NCI-H82 (cell line): ENCODE results near the gene KRT82.

ENCODE experiments used
- DNase-seq: peaks from one replicate; lab custom pipeline; 2025; lab: John Stamatoyannopoulos, UW

The KRT82 gene

DNA sequence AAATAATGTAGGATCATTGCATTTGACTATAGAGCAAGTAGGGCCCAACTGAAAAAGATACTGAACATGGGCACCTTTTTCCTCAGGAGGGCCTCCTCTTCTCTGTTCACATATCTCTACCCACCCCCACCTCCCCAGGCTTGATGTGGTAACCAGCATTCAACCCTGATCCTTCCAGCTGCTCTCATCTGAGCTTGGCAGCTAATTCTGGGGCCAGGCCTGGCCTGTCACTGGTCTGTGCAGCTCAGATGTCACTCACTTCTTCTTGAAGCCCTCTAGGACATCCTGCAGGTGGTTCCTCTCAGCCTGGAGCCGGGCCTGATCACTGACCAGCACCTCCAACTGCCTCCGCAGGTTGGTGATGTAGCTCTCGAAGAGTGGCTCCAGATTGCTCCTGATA lies 22.8 kb downstream of the KRT82 start:
- no peak for DNase-seq

DNA sequence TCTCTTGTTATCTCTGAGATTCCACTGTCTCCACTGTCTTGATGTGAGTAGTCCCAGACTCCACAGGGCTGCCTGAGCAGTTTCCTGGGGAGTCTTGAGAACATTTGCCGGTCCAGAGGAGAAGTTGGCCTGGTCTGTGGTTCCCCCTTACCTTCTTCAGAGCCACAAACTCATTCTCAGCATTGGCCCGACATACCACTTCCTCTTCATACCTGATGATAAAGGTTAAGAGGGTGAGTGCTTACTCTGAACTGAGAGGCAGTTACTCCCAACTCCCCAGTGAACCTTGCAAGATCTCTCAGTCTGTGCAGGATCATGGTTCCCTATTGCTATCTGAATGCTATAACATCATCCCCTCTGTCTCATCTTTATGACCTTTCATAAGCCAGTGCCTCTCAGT lies 23.3 kb downstream of the KRT82 start:
- DNase-seq: no peak

DNA sequence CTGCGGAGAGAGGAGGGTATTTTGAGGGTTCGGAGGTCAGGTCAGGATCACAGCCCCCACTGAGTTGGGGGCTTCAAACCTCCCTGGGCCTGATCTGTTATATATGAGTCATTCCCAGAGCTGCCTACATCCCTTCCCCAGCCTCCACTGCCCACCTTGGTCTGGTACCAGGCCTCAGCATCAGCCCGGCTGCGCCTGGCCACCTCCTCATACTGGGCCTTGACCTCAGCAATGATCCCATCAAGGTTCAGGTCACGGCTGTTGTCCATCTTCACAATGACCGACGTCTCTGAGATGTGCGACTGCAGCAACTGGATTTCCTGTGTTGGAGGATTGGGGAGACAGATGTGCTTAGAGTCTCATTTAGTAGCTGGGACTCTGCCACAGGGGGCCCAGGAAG lies 24.9 kb downstream of the KRT82 start:
- no peak for DNase-seq

DNA sequence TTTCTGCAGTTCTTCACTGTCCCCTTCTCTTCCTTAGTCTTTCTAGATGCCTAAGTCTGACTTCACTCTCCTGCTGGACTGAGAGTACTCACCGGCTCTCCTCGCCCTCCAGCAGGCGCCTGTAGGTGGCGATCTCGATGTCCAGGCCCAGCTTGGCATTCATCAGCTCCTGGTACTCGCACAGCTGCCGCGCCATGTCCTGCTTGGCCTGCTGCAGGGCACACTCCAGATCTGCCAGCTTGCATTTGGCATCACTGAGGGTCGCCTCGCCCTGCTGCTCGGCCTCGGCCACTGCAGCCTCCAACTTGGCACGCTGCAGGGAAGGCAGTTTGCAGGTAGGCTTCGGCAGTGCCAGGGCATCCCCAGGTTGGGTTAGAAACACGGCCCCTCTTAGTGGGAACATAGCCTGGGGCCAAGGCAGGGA lies 25.9 kb downstream of the KRT82 start:
- DNase-seq: peak; percentile 34

DNA sequence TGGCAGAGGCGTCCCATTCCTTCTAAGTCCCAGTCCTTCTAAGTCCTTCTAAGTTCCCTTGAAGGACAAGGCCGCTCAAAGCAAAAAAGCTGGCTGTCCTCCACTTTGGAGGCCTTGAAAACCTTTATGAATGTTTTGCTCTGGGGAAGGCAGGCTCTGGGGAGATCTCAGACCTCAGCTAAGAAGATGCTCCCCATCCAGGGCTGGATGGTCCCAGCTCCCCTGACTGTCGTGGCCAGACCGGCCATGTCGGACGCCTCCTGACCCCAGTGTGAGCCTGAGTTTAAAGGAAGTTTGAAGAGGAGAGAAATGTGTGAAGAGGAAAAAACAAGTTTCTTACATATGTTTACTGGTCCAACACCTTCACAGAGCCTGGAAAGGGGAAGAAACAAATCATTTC lies 26.6 kb downstream of the KRT82 start:
- DNase-seq: no peak

DNA sequence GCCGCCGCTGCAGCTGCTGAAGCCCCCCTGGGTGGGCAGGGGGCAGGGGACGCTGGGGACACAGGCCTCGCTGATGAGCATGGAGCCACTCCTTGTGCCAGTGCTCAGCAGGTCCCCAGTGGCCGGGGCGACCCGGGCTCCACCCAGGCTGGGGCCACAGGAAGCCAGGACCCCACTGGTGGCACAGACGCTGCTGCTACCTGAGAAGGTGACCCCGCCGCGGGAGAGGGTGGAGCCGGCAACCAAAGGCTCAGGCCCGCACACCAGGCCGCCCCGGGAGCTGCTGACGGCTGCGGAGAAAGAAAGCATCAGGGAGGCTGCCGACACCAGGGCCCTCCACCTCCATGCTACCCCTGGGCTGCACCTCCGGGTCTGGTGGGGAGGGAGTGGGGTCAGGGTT lies 28.0 kb downstream of the KRT82 start:
- no peak for DNase-seq

DNA sequence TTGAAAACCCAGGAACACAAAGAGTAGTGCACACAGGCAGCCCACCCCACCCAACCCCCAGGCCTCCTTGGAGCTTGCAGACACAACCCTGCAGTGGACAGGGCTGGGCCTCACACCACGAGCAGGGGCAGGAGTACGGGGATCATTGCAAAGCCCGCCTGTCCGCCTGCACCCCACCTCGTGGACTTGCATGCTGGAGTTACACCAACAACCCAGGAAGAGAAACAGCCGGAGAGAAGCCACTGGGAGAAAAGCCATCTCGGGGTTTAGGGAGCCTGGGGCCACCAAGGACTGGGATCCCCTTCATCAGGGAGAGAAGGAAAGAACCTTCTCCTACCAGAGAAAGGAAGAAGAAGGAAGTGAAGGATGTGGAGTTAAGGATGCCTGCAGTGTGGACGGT lies 28.9 kb downstream of the KRT82 start:
- no peak for DNase-seq

DNA sequence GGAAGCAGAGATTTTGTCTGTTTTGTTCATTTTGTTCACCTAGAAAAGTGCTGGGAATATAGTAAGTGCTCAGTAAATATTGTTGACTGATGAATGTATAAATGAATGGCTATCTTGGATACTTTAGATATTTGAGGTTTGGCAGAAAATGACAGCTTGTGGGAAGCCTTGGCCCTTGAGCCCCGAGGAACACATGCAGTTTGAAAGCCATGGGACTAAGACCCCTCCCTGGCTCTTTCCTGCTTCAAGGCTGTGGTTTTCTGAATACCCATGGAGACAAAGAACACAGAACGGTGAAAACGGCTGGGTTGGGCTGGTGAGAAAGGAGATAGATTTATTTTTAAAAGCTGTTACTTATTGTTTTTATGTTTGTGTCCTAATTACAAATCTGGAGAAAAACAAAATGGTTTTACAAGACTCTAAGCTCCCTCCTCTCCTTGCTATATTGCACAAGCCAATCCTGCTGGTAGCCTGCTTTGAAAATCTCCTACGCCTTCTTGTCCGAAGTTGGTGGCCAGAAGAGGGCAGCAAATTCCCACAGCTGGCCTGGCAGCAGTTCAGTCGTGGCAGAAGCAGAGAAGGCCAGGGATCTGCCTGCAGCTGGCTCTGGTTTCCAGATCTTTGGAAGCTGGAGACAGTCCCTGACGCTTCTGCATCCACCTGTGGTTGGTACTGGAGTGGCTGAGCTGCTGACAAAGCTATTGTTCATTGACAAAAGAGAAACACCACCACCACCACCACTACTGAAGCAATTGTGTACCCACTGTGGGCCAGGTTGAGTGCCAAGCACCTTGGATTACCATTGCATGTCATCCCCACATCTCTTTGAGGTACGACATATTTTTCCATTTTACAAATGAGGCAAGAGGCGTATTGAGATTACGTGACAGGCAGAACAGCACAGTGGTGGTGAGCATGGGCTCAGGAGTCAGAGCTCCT lies 33.6 kb downstream of the KRT82 start:
- peak; percentile 85 for DNase-seq

DNA sequence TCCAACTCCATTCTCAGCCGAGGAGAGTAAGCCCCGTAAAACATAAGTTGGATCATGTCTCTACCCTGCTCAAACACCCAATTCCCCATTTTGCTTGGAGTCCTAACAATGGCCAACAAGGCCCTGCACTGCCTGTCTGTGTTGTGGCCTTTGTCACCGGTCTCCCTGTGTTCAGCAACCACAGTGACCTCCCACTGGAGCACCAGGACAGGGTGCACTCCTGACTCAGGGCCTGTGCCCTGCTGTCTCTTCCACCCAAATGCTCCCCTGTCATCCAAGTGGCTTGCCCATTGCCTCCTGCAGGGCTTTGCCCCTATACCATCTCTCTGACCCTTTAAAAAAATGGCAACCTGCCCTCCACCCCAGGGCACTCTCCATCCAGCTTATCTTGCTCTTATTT lies 34.4 kb downstream of the KRT82 start:
- no peak for DNase-seq

DNA sequence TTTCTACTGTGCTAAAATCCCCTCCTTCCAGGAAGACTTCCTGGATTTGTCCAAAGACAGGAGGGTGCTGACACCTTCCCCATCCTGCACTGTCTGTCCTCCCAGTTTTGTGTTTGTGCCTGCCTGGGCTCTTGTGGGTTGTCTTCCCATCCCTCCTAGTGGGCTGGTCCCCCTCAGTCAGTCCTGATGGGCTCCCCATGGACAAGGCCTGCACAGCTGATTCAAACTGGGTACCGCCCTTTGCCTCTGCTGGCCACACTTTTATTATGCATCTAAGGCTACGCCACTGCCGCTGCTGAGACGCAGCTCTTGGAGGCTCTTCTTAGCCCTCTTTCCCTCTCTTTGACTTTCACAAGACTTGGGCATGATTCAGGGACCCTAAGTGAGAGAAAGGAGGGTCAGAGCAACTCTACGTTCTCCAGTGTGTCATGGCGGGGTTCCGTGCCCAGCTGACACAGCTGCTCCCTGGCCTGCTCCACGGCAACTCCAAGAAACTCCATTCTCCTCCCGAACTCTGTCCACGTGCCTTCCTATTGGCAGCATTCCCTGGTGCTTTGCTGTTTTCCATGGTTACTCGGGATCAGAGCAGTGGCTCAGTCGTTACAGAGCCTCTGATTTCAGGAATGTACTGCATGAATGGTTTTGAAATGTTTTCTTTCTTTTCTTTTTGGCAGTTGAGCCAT lies 35.1 kb downstream of the KRT82 start:
- no peak for DNase-seq

DNA sequence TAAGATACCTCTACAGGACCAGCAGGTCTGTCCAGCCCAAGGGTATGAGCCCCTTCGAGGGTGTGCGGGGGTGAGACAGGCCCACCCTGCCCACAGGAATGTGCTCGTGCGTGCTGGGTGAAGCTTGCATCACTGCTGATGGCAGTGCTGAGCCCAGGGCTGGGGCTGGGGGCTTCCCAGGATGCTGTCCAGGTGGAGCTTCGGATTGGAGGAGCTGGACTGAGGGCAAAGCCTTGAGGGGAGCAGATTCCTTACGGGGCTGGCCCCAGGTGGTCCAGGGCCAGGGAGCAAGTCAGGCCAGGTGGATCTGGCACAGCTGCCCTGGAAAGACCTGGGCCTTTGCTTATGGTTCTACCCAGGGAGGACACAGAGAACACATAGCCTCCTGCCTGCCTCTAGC lies 36.3 kb downstream of the KRT82 start:
- DNase-seq: no peak

DNA sequence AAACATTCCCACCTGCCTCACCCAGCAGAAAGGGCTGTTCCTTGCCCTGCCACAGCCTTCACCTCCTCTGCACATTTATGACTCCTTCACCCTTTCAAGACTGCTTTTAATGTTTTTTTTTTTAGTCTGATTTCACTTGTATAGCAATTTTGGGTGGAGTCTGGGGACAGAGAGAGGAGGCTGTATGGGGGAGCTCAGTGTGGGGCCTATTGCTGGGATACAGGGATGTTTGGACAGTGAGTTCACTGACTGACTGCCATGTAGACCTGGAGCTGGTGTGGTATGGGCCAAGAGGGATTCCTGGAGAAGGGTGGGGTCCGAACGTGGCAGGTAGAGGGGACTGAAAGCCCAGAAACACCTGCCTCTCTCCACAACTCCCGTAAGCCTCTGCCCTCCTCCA lies 36.9 kb downstream of the KRT82 start:
- DNase-seq: no peak

DNA sequence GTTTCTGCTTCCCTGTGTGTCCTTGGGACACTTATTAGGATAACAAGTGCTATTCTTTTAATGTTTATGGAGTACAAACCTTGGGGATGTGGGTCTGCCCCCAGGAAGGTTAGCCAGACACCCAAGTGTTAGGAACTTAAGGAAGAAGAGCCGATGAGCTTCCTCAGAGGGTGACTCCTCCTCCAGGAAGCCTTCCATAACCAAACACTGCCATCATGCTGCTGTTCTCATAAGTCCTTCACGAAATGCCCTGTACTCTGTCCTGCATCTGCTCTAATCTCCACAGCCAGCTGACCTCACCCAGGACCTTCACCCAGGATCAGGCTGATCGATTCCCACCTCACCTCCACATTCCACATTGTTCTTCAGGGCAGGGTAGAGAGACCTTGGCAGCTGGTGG lies 37.6 kb downstream of the KRT82 start:
- no peak for DNase-seq

DNA sequence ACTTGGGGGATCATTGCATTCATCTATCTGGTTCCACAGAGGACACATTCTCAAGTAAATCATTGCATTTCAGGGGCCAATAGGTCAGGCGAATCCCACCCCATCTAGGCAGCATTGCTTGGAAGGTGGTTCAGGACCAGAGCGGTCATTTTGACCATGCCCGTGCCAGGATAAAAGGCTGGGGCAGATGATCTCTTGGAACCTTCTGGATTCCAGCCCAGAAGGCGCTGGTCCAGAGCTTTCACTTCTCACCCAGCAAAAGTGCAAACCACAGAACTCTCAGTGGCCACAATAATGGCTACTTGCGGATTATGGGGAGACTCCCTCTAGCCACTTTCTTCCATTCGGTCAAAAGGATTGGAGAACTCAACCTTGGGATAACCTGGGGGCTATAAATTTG lies 38.3 kb downstream of the KRT82 start:
- no peak for DNase-seq

DNA sequence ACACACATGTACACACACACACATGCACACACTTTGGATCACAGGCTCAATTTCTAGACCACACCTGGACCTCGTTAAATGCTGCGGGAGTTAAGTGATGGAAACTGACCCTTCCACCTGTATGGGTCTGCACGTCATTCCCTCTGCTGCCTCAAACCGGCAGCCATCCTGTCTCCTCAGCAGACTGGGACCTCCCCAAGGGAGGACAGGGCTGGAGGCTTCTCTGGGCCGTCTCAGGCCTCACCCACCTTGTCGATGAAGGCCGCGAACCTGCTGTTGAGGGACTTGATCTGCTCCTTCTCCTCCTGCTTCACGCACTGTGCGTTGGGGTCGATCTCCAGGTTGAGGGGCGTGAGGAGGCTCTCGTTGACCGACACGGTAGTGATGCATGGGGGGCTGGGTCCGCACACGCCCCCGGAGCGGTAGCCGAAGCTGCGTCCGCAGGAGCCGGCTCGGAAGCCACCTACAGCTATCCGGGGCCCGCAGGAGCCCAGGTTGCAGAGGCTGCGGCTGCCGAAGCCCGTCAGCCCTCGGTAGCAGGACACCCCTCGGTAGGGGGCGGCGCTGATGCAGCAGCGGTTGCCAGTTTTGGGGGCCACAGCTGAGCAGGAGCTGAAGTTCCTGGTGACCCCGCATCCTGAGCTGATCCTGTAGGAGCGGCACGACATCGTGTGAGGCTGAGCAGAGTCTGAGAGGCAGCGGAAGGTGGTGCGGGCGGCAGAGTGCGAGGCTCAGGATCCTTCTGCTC lies 39.2 kb downstream of the KRT82 start, which contains the start of gene KRT85:
KRT85 (minus strand) TSS at position 744 of the 748 bp plus-strand sequence; CDS start at position 668, 76 bp downstream.
- DNase-seq: no peak

DNA sequence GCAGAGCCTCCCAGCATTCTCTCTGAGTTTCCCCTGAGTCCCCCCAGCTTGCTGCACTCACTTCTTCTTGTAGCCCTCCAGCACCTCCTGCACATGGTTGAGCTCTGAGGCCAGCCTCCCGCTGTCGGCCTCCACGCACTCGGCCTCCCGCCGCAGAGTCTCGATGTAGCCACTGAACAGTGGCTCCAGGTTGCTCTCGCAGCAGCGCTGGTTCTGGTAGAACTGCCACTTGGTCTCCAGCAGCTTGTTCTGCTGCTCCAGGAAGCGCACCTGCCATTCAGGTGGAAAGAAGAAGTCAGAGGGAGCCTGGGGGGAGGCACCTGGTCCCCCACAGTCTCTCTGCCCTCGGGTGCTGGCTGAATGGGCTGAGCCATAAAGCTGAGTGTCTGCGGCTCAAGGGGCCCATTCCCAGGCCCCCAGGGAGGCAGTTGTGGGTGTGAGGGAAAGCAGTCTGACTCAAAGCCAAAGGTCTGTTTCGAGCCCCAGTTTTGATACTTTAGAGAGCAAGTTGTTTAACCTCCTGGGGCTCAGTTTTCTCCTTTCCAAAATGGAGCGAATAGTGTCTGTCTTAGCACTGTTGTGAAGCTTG lies 41.1 kb downstream of the KRT82 start:
- DNase-seq: no peak

DNA sequence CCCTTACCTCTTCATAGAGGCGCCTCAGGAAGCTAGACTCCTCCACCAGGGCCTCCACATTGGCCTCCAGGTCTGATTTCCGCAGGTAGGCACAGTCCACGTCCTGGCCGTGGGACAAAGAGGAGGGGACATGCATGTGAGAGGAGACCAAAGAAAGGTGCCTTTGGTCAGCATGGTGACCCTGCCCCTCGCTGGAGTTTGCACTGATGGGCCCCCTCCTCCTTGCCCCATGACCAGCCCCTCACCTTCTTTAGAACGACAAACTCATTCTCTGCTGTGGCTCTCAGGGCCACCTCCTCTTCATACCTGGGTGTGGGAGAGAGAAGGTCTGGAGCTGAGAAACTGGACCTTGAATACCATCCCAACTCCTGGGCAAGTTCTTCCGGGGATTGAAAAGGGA lies 42.1 kb downstream of the KRT82 start:
- no peak for DNase-seq

DNA sequence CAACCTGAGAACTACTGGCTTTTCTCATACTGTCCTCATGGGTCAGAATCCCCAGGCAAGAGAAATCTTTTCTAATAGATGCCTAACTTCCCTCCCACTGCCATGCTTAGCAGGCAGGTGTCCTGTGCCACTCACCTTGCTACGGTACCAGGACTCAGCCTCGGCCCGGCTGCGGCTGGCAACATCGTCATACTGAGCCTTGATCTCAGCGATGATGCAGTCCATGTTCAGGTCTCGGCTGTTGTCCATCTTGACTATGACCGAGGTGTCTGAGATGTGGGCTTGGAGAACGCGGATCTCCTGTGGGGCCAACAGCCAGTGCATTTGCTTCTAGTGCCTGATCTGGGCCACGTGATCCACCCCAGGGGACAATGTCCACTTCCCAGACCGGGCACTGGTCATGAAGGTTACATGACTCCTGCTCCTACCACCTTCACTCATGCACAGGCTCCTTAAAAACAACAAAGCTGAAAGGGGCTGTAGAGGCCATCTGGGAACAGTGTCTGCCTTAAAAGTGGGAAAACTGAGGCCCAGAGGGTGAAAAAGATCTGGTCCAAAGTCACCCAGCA lies 42.9 kb downstream of the KRT82 start:
- no peak for DNase-seq

DNA sequence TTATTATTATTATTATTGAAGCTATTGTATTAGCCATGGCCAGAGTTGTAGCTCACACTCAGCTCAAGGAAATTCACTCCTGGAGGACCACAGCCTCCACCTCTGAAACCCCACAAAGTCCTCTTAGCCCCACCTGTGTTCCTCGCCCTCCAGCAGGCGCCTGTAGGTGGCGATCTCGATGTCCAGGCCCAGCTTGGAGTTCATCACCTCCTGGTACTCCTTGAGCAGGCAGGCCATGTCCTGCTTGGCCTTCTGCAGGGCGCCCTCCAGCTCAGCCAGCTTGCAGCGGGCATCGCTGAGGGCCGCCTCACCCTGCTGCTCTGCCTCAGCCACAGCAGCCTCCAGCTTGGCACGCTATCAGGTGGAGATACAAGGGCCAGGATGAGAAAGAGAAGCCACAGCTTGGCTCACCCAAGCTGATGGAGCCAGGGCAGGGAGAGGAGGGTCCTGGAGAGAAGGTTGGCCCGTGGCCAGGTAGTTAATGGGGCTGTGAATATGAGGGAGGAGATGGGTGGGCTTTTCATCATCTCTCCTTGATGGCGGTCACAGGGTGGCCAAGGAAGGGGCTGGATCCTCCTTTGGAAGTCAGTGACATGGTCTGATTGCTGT lies 43.9 kb downstream of the KRT82 start:
- no peak for DNase-seq

DNA sequence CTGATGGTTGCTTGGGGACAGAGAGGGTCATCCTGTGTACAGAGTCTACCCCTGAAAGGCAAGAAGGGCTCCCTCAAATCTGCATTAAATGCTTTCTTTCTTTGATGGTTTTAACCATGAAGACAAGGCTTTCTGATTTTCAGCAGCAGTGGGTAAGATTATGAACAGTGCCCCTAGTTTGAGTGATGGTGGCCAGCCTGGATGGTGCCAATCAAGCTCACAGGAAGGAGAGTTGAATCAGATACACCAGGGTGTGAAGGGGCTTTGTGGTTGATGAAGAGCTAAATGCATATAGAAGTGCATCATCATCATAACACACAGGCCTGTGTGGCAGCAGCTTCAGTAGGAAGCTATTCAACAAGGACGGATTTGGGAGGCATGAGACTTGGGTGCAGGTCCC lies 44.6 kb downstream of the KRT82 start:
- DNase-seq: no peak

DNA sequence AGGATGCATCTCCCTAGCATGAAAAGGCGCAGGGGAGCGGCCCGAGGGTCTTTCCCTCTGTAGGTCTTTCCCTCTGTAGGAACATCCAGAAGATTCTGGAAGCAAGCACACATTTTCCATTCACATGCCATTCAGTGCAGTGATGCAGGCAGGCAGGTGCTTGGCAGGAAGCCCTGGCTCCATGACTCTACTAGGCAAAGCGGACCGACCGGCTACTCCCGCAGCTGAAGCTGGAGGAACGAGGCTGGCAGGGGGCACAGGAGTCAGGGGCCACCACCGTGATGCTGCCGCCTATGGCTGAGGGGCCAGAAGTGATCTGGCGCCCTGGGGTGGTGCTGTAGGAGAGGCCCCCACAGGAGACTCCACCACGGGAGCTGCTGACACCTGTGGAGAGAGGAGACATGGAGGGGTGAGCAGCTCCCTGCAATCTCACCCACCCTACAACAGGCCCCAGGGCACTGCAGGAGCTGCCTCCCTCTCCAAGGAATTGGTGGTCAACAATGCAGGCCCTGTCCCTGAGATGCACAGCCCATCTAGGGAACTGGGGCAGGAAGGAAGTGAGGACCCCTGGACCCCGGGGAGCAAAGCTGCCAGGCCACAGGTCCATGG lies 45.4 kb downstream of the KRT82 start:
- no peak for DNase-seq
